ENCODE data around the gene C10orf67.
"Not testable (repeated sequence)": the region's sequence is repeated elsewhere in the genome, so short reads cannot be mapped to it uniquely, and the experiment has no call there.

The C10orf67 gene

GRCh38 chr10:23362069-23362830, 17.7 kb upstream of the C10orf67 start:
- no peak for DNase-seq

GRCh38 chr10:23361665-23362064, 17.1 kb upstream of the C10orf67 start:
- DNase-seq: no peak

- DNase-seq: no peak
Measured at GRCh38 chr10:23359692-23360380, 15.2 kb upstream of the C10orf67 start.

GRCh38 chr10:23358357-23358756, 13.8 kb upstream of the C10orf67 start:
- no peak for DNase-seq

- DNase-seq: no peak
Measured at GRCh38 chr10:23354630-23355279, 10.2 kb upstream of the C10orf67 start.

- DNase-seq: no peak
Measured at GRCh38 chr10:23351926-23352519, 7.4 kb upstream of the C10orf67 start.

GRCh38 chr10:23350706-23351105, 6.1 kb upstream of the C10orf67 start:
- DNase-seq: not testable (repeated sequence)

- peak; percentile 56 for DNase-seq
Measured at GRCh38 chr10:23345861-23346260, 1.3 kb upstream of the C10orf67 start.

GRCh38 chr10:23343591-23344240, 881 bp downstream of the C10orf67 start:
- DNase-seq: peak; percentile 70

- DNase-seq: peak; percentile 25
Measured at GRCh38 chr10:23342213-23342884, 2.2 kb downstream of the C10orf67 start.

- peak; percentile 49 for DNase-seq
Measured at GRCh38 chr10:23341004-23341403, 3.6 kb downstream of the C10orf67 start.

- no peak for DNase-seq
Measured at GRCh38 chr10:23340354-23340753, 4.2 kb downstream of the C10orf67 start.

GRCh38 chr10:23338886-23339285, 5.7 kb downstream of the C10orf67 start:
- DNase-seq: no peak

- no peak for DNase-seq
Measured at GRCh38 chr10:23338155-23338828, 6.3 kb downstream of the C10orf67 start.

- DNase-seq: peak; percentile 30
Measured at GRCh38 chr10:23337616-23338015, 7.0 kb downstream of the C10orf67 start.

- DNase-seq: peak; percentile 69
Measured at GRCh38 chr10:23331567-23332301, 12.9 kb downstream of the C10orf67 start.

GRCh38 chr10:23330948-23331347, 13.6 kb downstream of the C10orf67 start:
- DNase-seq: no peak

GRCh38 chr10:23326544-23327307, 17.9 kb downstream of the C10orf67 start:
- DNase-seq: no peak

GRCh38 chr10:23325132-23325531, 19.5 kb downstream of the C10orf67 start:
- DNase-seq: peak; percentile 41

- no peak for DNase-seq
Measured at GRCh38 chr10:23324351-23324750, 20.2 kb downstream of the C10orf67 start.
